ENCODE results near the gene RAD51B.

DNA sequence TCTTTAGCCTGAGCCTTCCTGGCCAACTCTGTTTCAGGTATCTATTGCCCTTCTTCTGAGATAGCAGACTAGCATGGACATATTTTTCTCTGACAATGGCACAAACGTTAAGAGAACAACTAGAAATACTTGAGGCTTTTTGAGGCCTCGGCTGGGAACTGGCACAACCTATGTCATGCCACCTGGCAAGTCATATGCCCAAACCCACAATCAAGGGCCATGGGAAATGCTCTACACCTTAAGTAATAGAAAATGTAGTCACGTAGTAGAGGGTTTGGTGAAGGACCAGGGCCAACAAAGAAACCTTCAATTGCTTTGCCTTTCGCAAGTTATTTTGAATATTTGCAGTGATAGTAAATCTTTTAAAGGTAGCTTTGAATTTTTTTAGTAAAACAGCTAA lies 647.8 kb downstream of the RAD51B start:
- no peak for TF ChIP-seq CTCF (IDR thresholded peaks at IDR 0.05; ENCODE audit: poor library complexity)
- no peak for TF ChIP-seq EZH2 (IDR thresholded peaks at IDR 0.05; ENCODE audit: borderline replicate concordance)
- TF ChIP-seq EZH2phosphoT487 (IDR thresholded peaks at IDR 0.05; ENCODE audit: low read depth, severe bottlenecking, unreplicated experiment) = no peak

All from hepatocyte (in vitro differentiated cells).